Measurements from ENCODE around the gene IL17B.

GRCh38 chr5:149381986-149382338 is 2.9 kb upstream of the IL17B start:
- TF ChIP-seq CTCF (conservative IDR thresholded peaks at IDR 0.05; ENCODE audit: low read depth in 2 of 2) (peak; percentile 87 to 99), EZH2 (IDR thresholded peaks at IDR 0.05; ENCODE audit: low read depth, unreplicated experiment) (no peak), JUNB (IDR thresholded peaks at IDR 0.05; ENCODE audit: unreplicated experiment) (no peak), POLR2AphosphoS5 (IDR thresholded peaks at IDR 0.05; ENCODE audit: low read depth) (no peak), REST (IDR thresholded peaks at IDR 0.05; ENCODE audit: unreplicated experiment) (no peak), EZH2phosphoT487 (IDR thresholded peaks at IDR 0.05; ENCODE audit: unreplicated experiment) (no peak), CREB1 (CRISPR knock-in tag; IDR thresholded peaks at IDR 0.05; ENCODE audit: low read depth) (no peak), ZNF114 (CRISPR knock-in tag; IDR thresholded peaks at IDR 0.05) (no peak)
- TF ChIP-seq, protein P1, sequence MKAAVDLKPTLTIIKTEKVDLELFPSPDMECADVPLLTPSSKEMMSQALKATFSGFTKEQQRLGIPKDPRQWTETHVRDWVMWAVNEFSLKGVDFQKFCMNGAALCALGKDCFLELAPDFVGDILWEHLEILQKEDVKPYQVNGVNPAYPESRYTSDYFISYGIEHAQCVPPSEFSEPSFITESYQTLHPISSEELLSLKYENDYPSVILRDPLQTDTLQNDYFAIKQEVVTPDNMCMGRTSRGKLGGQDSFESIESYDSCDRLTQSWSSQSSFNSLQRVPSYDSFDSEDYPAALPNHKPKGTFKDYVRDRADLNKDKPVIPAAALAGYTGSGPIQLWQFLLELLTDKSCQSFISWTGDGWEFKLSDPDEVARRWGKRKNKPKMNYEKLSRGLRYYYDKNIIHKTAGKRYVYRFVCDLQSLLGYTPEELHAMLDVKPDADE (IDR thresholded peaks at IDR 0.05) = no peak

Data from GM23338 (cell line).